GM19099 (cell line): Measurements from ENCODE around the gene SRGN.

Experiments used
- POLR2A ChIP-seq: IDR thresholded peaks from 3 replicates; pipeline ENCODE4 v1.6.1; 2011; ENCODE audit warnings: low read depth; ENCODE audit not compliant: insufficient read length; ENCODE audit errors: extremely low read depth

The SRGN gene

GRCh38 chr10:69087590-69088470 lies at the start of gene SRGN:
Gene SRGN (plus strand): TSS chr10:69088103. CDS start chr10:69088158, 55 bp downstream.
- TF ChIP-seq POLR2A = peak; percentile 98

GRCh38 chr10:69042417-69042816 lies 45.5 kb upstream of the SRGN start:
- TF ChIP-seq POLR2A = no peak

GRCh38 chr10:69042838-69043237 lies 45.1 kb upstream of the SRGN start:
- TF ChIP-seq POLR2A = no peak

- peak; percentile 44 for TF ChIP-seq POLR2A
These were observed 43.9 kb upstream of the SRGN start for GRCh38 chr10:69043931-69044531.

GRCh38 chr10:69044546-69044945 lies 43.4 kb upstream of the SRGN start:
- TF ChIP-seq POLR2A = no peak

GRCh38 chr10:69045441-69046300 lies 42.2 kb upstream of the SRGN start:
- peak; percentile 38 for TF ChIP-seq POLR2A

GRCh38 chr10:69047111-69047832 lies 40.6 kb upstream of the SRGN start:
- TF ChIP-seq POLR2A = no peak

GRCh38 chr10:69048103-69048502 lies 39.8 kb upstream of the SRGN start:
- no peak for TF ChIP-seq POLR2A

GRCh38 chr10:69049566-69049961 lies 38.3 kb upstream of the SRGN start:
- no peak for TF ChIP-seq POLR2A

- no peak for TF ChIP-seq POLR2A
These were observed 36.6 kb upstream of the SRGN start for GRCh38 chr10:69051303-69051702.

GRCh38 chr10:69051710-69052487 lies 36.0 kb upstream of the SRGN start:
- TF ChIP-seq POLR2A = peak; percentile 25

GRCh38 chr10:69052736-69053135 lies 35.2 kb upstream of the SRGN start:
- TF ChIP-seq POLR2A = no peak

- no peak for TF ChIP-seq POLR2A
These were observed 32.7 kb upstream of the SRGN start for GRCh38 chr10:69055241-69055640.

GRCh38 chr10:69056129-69056528 lies 31.8 kb upstream of the SRGN start:
- no peak for TF ChIP-seq POLR2A

- no peak for TF ChIP-seq POLR2A
These were observed 31.2 kb upstream of the SRGN start for GRCh38 chr10:69056536-69057260.
